Fibroblast of peridontal ligament (primary cell): ENCODE measurements around the gene LMAN2L.
A peak's percentile ranks its signal among the peaks of the same experiment; 100 is the strongest.

Source experiments
- DNase-seq: peaks from one replicate; pipeline ENCODE4 v3.0.0-alpha.2; 2010; ENCODE audit errors: extremely low read depth

Gene LMAN2L

DNA sequence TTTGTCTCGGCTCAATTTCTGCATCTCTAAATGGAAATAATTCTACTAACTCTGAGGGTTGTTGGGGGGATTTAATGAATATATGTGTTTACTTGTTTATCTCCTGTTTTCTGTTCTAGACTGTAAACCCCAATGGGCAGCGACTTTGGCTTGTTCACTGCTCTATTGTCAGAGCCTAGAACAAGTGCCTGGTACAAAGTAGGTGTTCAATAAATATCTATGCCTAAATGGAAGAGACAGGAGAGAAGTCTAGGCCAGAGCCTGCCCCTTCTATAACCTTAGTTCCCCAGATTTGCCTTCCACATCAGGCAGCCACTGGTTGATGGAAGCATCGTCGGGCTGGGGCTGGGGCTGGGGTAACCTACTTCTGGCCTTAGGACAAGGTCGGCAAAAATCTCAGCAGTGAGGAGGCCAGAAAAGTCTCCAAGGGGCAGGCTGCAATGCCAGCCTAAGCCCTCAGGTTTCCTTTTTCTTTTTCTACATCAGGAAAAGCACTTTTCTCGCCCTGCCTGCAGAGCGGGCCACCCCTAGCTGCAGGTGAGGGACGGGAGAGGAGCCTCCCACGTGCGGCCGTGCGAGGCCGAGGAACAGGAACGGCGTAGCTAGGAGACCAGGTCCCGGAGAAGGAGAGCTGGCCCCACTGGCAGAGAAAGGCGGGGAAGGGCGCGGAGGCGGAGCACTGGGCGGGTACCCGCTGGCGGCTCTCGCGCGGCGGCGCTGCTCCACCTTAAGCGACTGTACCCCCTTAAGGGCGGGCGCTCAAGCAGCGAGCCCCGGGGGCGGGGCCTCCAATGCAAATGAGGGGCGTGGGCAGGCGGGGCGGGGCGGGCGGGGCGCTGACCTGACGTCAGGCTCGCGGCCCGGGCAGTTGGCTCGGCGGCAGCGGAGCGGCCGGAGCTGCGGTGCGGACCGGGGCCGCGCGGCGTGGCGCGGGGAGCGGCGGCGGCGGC is 20.4 kb upstream of the LMAN2L start, which contains the start of gene CNNM4:
CNNM4 (plus strand) TSS at position 867 of the 950 bp plus-strand sequence. CDS start 98 bp downstream, outside the sequence.
- peak; percentile 83 for DNase-seq

DNA sequence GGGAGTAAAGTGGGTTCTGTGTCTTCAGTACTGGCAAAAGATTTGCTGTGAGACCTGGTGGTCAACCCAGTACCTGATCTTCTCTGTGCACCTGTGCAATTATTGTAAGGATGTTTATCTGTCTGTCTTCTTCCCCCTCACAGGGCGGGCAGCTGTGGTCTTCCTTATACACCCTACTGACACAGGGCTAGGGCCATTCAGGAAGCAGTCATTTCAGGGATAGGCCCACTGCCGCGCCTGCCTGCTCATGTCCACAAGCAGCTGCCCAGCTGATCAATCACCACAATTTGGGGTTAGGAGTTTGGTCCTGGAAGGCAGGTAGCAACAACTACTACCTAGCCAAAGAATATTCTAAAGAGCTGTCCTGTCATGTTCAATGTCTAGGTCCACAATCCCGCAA is 19.7 kb upstream of the LMAN2L start:
- no peak for DNase-seq

DNA sequence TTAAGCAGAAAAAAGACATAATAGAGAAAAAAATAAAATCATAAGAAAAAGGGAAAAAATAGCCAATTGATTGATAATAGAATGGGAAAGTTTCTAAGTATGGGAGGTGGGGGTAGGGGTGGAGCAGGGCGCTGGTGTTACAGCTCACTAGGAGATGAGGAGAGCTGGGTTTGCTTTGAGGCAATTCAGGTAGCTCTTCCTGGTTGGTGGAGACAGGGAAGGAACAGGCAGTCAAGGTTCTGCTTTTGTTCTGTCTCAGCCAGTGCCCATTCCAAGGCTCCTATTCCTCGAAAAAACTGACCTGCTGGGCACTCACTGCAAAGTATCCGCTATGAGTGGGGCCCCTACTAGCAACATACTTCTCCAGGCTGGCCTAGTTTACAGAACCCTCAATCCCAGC is 19.1 kb upstream of the LMAN2L start:
- no peak for DNase-seq

DNA sequence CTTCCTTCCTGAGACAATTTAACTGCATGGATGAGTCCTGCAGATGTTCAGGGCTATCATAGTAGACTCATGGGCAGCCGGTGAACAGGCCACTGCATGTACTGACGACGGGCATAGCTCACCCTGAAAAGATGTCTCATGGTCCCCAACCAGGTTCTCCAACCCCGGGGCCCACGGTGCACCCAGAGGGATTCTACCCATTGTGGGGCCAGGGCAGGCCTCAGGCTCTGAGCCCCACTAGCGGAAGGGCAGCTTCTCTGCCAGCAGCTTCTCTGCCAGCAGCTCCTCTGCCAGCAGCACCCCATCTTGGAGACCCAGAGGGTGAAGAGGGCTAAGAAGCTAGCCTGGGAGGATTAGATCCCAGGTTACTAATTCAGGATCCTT is 17.6 kb upstream of the LMAN2L start:
- no peak for DNase-seq

DNA sequence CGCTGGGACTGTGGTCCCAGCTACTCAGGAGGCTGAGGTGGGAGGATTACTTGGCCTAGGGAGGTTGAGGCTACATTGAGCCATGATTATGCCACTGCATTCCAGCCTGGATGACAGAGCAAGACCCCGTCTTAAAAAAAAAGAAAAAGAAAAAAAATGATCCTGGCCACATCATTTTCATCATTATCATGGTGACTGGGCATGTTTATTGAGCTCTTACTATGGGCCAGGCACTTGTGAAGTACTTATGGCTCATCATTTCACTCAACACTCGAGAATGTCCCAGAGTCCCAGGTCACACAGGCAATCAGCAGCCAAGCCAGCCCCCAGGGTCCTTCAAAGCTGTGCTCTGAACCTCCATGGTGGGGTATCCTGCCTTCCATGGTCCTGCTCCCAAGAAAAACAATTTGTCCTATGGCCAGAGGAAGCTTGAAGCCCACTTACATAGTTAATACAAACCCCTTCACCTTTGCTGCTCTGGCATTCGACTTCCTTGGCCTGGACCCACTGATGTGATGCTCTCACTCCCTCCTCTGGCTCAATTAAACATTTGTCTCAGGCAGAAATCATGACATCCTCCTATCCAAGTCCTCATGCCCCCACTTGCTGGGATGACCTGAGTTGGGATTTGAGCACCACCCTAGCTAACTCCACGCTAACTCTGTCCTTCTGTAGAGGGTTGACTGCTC is 17.1 kb upstream of the LMAN2L start:
- no peak for DNase-seq

DNA sequence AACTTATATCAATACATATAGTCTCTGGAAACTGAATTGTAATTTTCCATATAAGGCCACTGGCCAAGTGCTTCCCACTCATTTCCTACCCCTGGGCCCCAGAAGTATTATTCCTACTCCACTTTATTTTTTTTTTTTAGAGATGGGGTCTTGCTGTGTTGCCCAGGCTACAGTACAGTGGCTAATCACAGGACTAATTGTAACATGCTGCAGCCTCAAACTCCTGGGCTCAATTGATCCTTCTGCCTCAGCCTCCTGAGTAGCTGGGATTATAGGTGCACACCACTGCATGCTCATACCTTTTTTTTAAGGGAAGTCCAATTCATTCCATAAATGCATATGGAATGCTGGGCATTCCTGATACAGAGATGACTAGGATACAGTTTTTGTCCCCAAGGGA is 14.5 kb upstream of the LMAN2L start:
- no peak for DNase-seq

DNA sequence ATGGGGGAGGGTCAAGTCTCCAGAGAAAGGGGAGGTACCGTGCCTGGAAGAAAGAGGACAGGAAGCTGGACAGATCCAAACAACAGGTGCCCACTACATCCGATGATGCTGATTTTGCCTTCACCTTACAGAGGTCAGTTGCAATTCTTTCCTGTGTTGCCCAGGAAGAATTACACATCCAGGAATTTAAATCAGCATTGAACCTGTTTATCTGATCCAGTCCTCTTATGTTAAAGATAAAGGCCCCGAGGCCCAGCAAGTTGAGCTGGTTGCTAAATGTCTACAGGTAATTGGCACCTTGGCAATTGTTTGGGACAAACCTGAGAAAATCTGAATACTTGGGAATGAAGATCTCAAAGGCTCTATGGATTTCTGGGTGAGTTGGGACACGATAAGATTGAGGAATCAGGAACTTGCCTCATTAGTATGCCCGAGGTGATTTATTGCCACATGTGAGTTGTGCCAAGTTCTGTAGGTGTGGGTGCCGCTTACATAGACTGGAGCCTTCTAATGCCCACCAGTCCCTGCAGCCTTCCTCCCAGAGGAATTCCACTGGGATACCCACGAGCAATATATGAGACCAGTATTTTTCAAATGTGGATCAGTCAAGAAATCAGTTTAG is 13.9 kb upstream of the LMAN2L start:
- no peak for DNase-seq

DNA sequence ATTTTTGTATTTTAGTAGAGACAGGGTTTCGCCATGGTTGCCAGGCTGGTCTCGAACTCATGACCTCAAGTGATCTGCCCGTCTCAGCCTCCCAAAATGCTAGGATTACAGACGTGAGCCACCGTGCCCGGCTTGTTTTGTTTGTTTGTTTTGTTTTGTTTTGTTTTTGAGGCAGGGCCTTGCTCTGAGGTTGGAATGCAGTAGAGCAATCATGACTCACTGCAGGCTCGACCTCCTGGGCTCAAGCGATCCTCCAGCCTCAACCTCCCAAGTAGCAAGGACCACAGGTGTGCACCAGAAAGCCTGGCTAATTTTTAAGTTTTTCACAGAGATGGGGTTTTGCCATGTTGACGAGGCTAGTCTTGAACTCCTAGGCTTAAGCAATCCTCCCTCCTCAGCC is 11.9 kb upstream of the LMAN2L start:
- no peak for DNase-seq

DNA sequence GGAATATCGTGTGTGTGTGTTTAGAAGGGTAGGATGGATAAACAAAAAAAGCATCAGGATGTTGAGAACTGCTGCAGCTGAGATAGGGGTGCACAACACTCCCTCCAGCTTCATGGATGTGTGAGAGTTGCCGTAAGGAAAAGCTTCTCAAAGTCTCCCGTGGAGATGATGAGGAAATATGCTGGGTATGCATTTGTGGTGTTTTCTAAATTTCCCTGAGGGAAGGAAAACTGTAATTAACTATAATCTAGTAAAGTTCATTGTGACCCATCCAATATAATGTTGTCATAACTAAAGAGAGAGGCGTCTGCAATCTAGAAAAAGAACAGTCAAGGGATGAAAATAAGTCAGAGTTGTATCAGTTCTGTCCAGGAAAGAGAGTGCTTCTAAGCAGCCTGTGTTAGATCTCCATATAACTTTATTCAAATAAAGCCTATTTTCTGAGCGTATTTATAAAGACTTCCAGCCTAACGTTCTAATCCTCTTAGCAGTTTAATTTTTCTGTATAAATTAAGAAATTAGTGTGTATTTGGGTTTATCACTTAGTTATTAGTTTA is 7.3 kb upstream of the LMAN2L start:
- peak; percentile 56 for DNase-seq

DNA sequence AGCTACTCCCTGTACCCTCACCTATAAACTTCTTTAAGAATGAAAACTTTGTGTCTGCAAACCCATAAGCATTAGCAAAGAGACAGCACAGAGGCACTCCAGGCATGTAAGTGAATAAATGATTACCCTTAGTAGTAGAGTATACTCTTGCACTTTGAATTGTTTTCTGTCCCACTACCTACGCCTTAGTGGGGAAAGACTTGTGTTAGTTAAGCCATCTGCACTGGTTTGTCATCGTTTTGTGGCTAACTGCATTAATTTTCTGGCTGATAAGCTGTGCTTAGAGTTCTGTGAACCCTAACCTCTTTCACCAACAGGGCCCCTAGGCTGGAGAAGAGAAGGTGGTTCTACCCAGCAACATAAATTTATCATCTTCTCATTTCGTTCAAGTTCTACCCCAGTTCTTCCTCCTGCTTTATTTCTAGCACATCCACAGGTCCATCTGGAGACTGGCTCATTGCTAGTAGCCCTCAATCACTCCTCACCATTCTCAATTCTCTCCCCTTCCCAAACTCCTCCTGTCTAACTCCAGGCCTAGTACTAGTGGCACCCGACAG is 710 bp downstream of the LMAN2L start:
- DNase-seq: no peak

DNA sequence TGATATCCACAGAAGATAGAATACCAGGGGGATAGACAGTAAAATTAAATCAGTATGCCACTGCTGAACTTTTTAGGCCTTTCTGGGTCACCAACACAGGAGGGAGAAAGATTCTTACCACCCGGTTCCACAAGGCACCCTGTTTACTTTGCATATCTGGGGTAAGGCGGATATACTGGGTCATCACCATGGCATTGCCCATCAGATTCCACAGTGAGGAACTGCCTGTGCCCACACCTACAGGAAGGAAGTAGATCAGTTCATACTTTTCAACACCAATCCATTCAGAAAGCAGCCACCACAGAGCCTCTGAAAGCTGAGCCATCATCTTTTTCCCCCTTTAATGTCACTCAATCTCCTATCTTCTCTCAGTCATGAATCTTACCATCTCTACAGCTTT is 2.0 kb downstream of the LMAN2L start:
- DNase-seq: no peak

DNA sequence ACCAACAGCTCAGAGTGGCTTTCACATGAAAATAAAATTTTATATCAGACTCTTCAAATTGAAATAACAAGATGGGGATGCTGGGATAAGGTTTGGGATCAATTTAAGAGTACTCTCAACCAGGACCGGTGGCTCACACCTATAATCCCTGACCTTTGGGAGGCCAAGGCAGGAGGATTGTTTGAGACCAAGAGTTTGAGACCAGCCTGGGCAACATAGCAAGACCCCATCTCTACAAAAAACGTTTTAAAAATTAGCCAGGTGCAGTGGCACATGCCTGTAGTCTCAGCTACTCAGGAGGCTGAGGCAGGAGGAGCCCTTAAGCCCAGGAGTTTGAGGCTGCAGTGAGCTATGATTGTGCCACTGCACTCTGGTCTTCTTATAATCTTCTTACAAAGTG is 2.6 kb downstream of the LMAN2L start:
- DNase-seq: no peak

DNA sequence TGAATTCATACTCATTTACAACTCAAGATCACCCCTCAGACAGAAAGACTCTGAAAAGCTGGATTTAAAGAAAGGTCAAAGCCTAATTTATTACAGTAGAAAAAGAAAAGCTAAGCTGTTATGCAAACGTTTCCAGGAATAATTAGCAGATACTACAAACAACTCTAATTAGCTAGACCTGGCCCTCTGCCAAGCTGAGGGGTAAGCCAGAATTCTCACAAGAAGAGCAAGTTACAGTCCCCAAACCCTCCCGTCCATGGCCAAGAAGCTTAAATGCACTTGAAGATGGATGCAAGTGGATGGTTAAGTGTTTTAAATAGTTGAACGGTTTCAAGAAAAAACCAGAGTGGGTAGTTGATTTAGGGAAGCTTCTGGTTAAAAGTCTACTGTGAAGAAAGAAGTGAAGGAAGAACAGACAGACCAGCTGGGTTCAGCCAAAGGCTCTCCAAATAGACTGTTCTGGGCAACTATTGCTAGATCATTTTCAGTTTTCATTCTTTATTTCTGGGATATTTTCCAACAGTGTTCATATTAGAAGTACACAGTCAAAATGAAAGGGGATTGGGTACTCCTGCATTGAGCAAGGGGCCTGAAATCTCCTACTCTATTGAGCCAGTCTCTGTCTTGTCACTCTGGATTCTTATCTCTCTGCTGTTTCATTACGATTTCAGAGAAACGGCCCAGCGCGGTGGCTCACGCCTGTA is 4.8 kb downstream of the LMAN2L start:
- DNase-seq: peak; percentile 73

DNA sequence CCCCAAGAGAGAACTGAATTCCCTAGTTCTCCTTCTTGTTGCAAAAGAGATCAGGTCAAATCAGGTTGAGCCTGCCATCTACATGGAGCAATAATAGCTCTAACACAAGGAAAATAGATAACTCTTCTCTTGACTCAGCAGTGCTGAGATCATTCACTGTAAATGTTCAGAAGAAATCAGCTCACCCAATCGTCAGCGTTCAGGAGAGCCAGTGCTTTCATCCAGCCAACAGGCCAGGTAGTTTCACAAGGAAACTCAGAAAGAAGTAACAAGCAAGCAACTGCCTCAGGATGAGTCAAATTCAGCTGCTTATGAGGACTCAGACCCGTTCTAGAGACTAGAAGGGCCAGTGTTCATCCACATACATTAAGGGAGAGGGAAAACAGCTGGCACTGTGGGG is 5.9 kb downstream of the LMAN2L start:
- DNase-seq: no peak

DNA sequence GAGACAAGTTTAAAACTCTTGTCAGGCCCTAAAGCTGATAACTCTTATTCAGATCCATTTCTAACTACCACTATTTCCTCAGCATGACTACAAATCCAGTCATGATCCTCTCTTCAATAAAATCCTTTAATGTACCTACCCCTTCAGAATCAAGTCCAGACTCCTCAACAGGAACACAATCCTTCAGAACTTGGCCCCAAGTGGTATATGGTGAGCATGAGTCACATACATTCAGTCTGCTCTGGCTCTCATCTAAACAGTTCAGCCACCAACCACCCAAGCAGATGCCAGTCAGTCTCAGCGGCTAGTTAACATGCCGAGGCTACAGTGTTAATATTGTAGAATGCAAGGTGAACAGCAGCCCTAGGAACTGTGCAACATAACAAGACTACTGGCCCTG is 9.7 kb downstream of the LMAN2L start:
- peak; percentile 73 for DNase-seq

DNA sequence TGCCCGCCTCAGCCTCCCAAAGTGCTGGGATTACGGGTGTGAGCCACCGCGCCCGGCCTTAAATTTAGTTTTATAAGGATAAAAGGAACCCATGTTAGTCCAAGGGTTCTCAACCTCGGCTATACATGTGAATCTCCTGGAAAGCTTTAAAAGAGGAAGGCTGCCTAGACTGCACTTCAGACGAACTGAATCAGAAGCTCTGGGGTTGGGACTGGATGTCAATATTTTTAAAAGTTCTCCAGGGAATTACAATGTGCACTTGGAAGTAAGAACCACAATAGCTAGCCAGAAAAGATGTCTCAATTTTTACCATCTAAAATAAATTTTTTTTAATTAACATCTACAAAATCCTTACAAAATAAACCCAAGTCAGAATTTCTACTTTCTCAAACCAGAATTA is 10.1 kb downstream of the LMAN2L start:
- DNase-seq: peak; percentile 28

DNA sequence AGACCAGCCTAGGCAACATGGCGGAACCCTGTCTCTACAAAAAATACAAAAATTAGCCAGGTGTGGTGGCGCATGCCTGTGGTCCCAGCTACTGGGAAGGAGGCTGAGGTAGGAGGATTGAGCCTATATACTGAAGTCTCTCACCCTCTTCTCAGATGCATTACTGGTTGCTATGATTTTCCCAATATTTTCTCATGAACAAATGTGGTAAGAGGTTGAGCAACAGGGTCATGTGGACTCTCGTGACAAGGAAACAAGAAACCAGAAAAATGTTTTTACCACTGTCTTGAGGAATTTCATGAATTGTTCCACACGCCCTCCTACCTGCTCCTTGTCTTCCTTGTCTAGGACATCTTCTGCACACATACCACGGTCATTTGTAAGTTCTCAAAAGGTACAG is 12.4 kb downstream of the LMAN2L start:
- peak; percentile 32 for DNase-seq

DNA sequence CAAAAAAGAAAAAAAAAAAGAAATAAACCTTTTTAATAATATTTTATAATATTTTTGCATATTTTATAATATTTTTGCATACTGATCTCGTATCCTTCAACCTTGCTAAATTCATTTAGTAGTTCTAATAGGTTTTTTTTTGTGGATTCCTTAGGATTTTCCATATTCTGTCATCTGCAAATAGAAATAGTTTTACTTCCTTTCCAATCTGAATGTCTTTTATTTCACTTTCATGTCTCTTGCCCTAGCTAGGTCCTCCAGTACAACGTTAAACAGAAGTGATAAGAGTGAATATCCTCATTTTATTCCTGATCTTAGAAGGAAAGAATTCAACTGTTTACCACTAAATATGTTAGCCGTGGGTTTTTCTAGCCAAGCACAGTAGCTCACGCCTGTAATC is 13.7 kb downstream of the LMAN2L start:
- no peak for DNase-seq

DNA sequence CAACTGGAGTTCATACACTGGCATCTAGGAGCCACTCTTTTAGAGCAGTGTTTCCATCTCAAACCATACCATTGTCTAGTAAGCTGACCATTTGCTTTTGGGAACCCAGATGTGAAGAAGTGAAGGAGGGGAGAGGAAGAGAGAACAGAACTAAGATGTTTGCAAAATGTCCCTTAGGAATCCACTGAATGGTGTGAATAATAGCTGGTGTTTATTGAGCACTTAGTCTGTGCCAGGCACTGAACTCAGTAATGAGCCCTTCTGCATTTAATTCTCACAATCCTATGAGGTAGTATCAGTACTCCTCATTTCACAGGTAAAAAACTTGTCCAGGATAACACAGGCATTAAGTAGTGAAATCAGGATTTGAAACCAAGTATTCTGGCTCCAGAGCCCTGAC is 23.5 kb downstream of the LMAN2L start:
- no peak for DNase-seq

DNA sequence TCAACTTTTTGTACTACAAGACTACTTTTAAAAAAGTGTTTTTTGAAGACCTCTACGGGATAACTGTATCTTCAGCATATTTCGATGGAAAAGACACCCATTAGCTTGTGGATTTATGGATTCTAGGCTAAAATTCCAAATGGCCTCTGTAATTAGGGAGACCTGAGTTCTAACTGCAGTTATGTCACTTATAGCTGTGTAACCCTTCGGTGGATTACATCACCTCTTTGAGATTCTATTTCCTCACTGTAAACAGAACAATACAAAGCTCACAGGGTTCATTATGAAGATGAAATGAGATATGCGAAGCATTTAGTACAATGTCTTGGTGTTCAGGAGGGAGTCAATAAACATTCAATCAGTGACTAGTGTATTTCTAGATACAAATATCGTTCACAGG is 24.2 kb downstream of the LMAN2L start:
- peak; percentile 10 for DNase-seq

DNA sequence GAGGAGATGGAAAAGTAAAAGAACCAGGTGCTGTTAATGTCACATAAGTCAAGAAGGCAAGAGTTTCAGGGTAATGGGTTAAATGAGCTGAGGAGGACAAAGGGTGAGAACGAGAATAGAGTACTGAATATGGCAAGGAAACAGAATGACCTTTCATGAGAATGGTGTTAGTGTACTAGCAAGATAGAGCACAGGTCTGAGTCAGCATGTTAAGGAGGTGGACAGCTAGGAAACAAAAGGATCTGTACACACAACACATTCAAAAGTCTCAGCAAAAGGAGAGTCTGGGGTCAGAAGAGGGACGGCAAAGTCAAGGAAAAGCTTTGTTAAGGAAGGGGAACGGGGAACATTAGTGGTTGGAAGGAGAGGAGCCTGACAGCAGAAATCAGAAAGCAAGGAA is 28.9 kb downstream of the LMAN2L start:
- no peak for DNase-seq
